Caki2 (cell line): ENCODE measurements around the gene TRIM66. TPM values are rescaled to one million over a fixed set of nuclear protein-coding genes. Genes with fewer than 3 reads are reported as not detected.

Source experiments
- total RNA-seq: library from RNA; depleted of rRNA; stranded (reverse); fragments of >200 nt; shearing (Covaris generic); gene quantifications from 2 replicates; pipeline ENCODE4 v1.2.3, GENCODE V29; 2014; ENCODE audit warnings: low replicate concordance; rRNA removed

Gene TRIM66
- total RNA-seq, 1 experiment from 2014 or later = 0.27 TPM

Other genes with a start within 250 kb of the TRIM66 start
- not detected in 2 replicates for gene STK33, start 88.4 kb downstream of the TRIM66 start, total RNA-seq
- 831 and 864 TPM in 2 replicates for gene RPL27A, start 127 bp upstream of the TRIM66 start, total RNA-seq
- gene AKIP1, start 228.5 kb upstream of the TRIM66 start, total RNA-seq = 55.4 and 69.0 TPM in 2 replicates